Loucy (cell line): Measurements from ENCODE around the gene SH3BP4.

Experiments used
- EZH2phosphoT487 ChIP-seq: fragments of 200-600 bp; IDR thresholded peaks from 2 replicates; pipeline ENCODE4 v1.6.1; 2018; ENCODE audit warnings: antibody characterized with exemption, mild to moderate bottlenecking, moderate library complexity, borderline replicate concordance
- TF ChIP-seq, protein P1 (sequence below): fragments of 200-600 bp; sonication (generic); conservative IDR thresholded peaks from 2 replicates; pipeline ENCODE4 v1.5.1; 2014; ENCODE audit warnings: mild to moderate bottlenecking, antibody characterized with exemption, low read length

DNA sequence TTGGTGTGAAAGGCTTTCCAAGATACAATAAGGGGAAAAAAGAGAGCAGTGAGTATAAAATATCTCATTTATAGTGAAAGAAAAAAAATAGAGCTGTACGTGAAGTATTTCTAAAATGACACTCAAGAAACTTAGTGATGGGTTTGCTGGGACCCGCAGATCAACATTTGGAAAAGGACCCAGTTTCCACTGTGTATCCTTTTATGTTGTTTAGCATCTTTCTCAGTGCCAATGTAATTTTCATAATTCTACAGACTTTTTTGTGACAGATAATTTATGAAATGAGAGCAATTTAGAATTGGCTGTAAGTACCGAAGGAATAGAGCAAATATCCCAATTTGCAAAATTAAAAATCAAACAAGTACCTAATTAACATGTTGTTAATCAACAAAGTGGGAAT is 116.9 kb downstream of the SH3BP4 start:
- TF ChIP-seq, protein P1, sequence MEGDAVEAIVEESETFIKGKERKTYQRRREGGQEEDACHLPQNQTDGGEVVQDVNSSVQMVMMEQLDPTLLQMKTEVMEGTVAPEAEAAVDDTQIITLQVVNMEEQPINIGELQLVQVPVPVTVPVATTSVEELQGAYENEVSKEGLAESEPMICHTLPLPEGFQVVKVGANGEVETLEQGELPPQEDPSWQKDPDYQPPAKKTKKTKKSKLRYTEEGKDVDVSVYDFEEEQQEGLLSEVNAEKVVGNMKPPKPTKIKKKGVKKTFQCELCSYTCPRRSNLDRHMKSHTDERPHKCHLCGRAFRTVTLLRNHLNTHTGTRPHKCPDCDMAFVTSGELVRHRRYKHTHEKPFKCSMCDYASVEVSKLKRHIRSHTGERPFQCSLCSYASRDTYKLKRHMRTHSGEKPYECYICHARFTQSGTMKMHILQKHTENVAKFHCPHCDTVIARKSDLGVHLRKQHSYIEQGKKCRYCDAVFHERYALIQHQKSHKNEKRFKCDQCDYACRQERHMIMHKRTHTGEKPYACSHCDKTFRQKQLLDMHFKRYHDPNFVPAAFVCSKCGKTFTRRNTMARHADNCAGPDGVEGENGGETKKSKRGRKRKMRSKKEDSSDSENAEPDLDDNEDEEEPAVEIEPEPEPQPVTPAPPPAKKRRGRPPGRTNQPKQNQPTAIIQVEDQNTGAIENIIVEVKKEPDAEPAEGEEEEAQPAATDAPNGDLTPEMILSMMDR: no peak
- no peak for TF ChIP-seq EZH2phosphoT487
